PC-9 (cell line): Measurements from ENCODE around the gene SIPA1L3.

Experiments used
- EZH2 ChIP-seq: fragments of 200-600 bp; sonication (generic); IDR thresholded peaks from 2 replicates; pipeline ENCODE4 v1.8.0; 2017; ENCODE audit warnings: antibody characterized with exemption, low read depth
- TF ChIP-seq, protein P1 (sequence below): fragments of 200-600 bp; sonication (generic); conservative IDR thresholded peaks from 2 replicates; pipeline ENCODE4 v1.6.1; 2017; ENCODE audit warnings: mixed run types, antibody characterized with exemption, mild to moderate bottlenecking, moderate library complexity

- TF ChIP-seq, protein P1, sequence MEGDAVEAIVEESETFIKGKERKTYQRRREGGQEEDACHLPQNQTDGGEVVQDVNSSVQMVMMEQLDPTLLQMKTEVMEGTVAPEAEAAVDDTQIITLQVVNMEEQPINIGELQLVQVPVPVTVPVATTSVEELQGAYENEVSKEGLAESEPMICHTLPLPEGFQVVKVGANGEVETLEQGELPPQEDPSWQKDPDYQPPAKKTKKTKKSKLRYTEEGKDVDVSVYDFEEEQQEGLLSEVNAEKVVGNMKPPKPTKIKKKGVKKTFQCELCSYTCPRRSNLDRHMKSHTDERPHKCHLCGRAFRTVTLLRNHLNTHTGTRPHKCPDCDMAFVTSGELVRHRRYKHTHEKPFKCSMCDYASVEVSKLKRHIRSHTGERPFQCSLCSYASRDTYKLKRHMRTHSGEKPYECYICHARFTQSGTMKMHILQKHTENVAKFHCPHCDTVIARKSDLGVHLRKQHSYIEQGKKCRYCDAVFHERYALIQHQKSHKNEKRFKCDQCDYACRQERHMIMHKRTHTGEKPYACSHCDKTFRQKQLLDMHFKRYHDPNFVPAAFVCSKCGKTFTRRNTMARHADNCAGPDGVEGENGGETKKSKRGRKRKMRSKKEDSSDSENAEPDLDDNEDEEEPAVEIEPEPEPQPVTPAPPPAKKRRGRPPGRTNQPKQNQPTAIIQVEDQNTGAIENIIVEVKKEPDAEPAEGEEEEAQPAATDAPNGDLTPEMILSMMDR: no peak
- no peak for TF ChIP-seq EZH2
Observed at GRCh38 chr19:37989855-37990254, 82.8 kb downstream of the SIPA1L3 start.
